ENCODE results near the gene NDUFS8. TPM values are rescaled to one million over a fixed set of nuclear protein-coding genes. Genes with fewer than 3 reads are reported as not detected.
A peak's percentile ranks its signal among the peaks of the same experiment; 100 is the strongest.

NDUFS8 gene
- total and polyA plus RNA-seq, 2 donors (not counting 1 experiment from before 2014, with no cell fraction given): 73.9 to 84.6 TPM

DNA sequence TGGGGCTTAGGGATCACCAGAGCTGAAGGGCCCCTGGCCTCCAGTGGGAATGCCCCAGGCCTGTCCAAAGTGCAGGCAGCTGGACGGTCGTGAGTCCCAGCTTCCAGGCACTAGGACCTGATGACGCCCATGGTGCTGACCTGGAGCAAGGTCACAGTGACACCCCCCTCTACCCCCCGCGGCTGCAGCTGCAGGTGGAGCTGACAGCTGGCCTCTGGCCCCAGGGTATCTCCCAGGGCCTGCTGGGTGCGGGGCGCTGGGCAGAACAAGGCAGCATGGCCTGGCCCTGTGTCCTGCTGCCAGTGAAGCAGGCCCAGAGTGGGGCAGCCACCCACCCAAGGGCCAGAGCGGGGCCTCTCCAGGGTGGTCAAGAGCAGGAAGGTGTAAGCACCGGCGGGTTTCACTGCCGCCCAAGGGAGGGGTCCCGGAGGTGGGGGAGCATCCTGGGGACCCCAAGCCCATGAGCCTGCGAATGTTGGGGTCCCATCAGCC, 7.8 kb downstream of the NDUFS8 start:
- peak overlapping the region in 4 of 5 experiments; percentile 61 to 86 (median 74) for H3K4me3 ChIP-seq (ENCODE audit: control extremely low read depth in 1 of 5, extremely low read depth in 1 of 5, insufficient read depth in 1 of 5, low read depth in 2 of 5, low read length in 4 of 5)
- POLR2A ChIA-PET: interaction anchor here (0.7 to 2.6 kb wide), 3 partner anchors 8 to 235 kb away, joined by 3 to 15 read pairs (median 6); partner anchors contain the start of gene NDUFS8

More for the DNA sequence above, 7.8 kb downstream of the NDUFS8 start:
- peaks cover 0 to 20% of the 10 kb centered on the region in 2 experiments for H3K36me3 ChIP-seq (replicated peaks in 1 of 2; ENCODE audit: control extremely low read depth in 1 of 2, control insufficient read depth in 1 of 2, extremely low read depth in 1 of 2, insufficient read depth in 2 of 2, low read length in 1 of 2)
- peaks cover 23% of the 10 kb centered on the region for H4K20me1 ChIP-seq (ENCODE audit: control insufficient read depth, insufficient read depth, low read length, poor library complexity, severe bottlenecking)
- no peak for TF ChIP-seq EZH2 (IDR thresholded peaks at IDR 0.05; ENCODE audit: borderline replicate concordance, insufficient read depth, low read depth, low read length, poor library complexity, severe bottlenecking)
- no peak for TF ChIP-seq CTCF (IDR thresholded peaks at IDR 0.05)
- H3K4me2 ChIP-seq (replicated peaks; ENCODE audit: low read depth, low read length, poor library complexity, severe bottlenecking): peak overlapping the region; percentile 99
- 70% methylated on average over 13 of the region's 13 CpGs for WGBS (ENCODE audit: insufficient coverage)
- no peaks in the 10 kb centered on the region for H3K9me3 ChIP-seq (ENCODE audit: control extremely low read depth in 1 of 3, control insufficient read depth in 2 of 3, insufficient read depth in 1 of 3, low read length in 2 of 3)
- Mint-ChIP-seq H3K27ac (peak overlapping the region; percentile 46), H3K9me3 (ENCODE audit: insufficient read depth) (no peaks in the 10 kb centered on the region), H3K4me1 (peaks cover 30% of the 10 kb centered on the region), H3K27me3 (no peaks in the 10 kb centered on the region), H3K4me3 (peak overlapping the region; percentile 89)
- intact Hi-C loops (cut with micrococcal nuclease): loop anchor here (10.0 kb wide), 2 partner anchors 177 to 427 kb away; partner anchors contain the start of genes KMT5B and PPP6R3
- H3K79me2 ChIP-seq (ENCODE audit: control insufficient read depth, insufficient read depth, low read length): peaks cover 33% of the 10 kb centered on the region
- peak overlapping the region; percentile 47 to 83 for H3K27ac ChIP-seq (ENCODE audit: low read length in 2 of 2)
- H3K4me1 ChIP-seq (ENCODE audit: control insufficient read depth in 2 of 2, insufficient read depth in 2 of 2, low read length in 2 of 2): peaks cover 24 to 51% of the 10 kb centered on the region in 2 donors
- no peak for DNase-seq
- peak overlapping the region; percentile 77 for H3K9ac ChIP-seq (ENCODE audit: low read length)
- ATAC-seq (ENCODE audit: low read depth): no peak
- H3K27me3 ChIP-seq (replicated peaks in 1 of 4; ENCODE audit: control extremely low read depth in 1 of 4, control insufficient read depth in 3 of 4, insufficient read depth in 4 of 4, low read length in 3 of 4): no peaks in the 10 kb centered on the region
- peak overlapping the region; percentile 81 for H2AFZ ChIP-seq (ENCODE audit: insufficient read depth, low read depth, low read length, poor library complexity, severe bottlenecking)
- CTCF ChIA-PET: interaction anchor here (0.9 to 1.4 kb wide), 3 partner anchors 8 to 171 kb away, joined by 3 to 4 read pairs (median 3); partner anchors contain the start of gene NDUFS8

Measured in B cell (primary cell).